Trophoblast cell (in vitro differentiated cells and primary cell): ENCODE measurements around the gene SLC36A4.
A peak's percentile ranks its signal among the peaks of the same experiment; 100 is the strongest.

Source experiments
- DNase-seq, 2 donors: peaks; one replicate each; pipeline ENCODE4 v3.0.0-alpha.2; 2016
- H2AFZ ChIP-seq: 2 replicates; pipeline ENCODE4 v1.6.1; 2013; ENCODE audit warnings: low read length, moderate library complexity, mild to moderate bottlenecking; ENCODE audit not compliant: insufficient read depth, poor library complexity
- H2AK5ac ChIP-seq: 2 replicates; pipeline ENCODE4 v1.6.1; 2013; ENCODE audit warnings: mild to moderate bottlenecking, low read length
- H2BK120ac ChIP-seq: 2 replicates; pipeline ENCODE4 v1.6.1; 2013; ENCODE audit warnings: low read length, mild to moderate bottlenecking, moderate library complexity; ENCODE audit not compliant: insufficient read depth, poor library complexity
- H2BK12ac ChIP-seq: 2 replicates; pipeline ENCODE4 v1.6.1; 2013; ENCODE audit warnings: mild to moderate bottlenecking, low read length, moderate library complexity
- H2BK5ac ChIP-seq: 2 replicates; pipeline ENCODE4 v1.6.1; 2013; ENCODE audit warnings: low read length, low read depth, moderate library complexity, mild to moderate bottlenecking; ENCODE audit not compliant: poor library complexity
- H3K14ac ChIP-seq: 2 replicates; pipeline ENCODE4 v1.6.1; 2013; ENCODE audit warnings: mild to moderate bottlenecking, low read length
- H3K18ac ChIP-seq: 2 replicates; pipeline ENCODE4 v1.6.1; 2013; ENCODE audit warnings: mild to moderate bottlenecking, low read length
- H3K23ac ChIP-seq: 2 replicates; pipeline ENCODE4 v1.6.1; 2013; ENCODE audit warnings: low read length
- H3K27ac ChIP-seq: 2 replicates; pipeline ENCODE4 v1.5.1; 2013; ENCODE audit warnings: low read depth, mild to moderate bottlenecking, inconsistent platforms, low read length, moderate library complexity
- H3K27me3 ChIP-seq: 2 replicates; pipeline ENCODE4 v1.6.1; 2013; ENCODE audit warnings: inconsistent platforms, mild to moderate bottlenecking, low read length, moderate library complexity; ENCODE audit not compliant: insufficient read depth
- H3K36me3 ChIP-seq, 2 experiments: 1 replicate in 1 of 2; 2 replicates in 1 of 2; pipeline ENCODE4 v1.6.1; 2013; ENCODE audit warnings: low read length in 2 of 2, mild to moderate bottlenecking in 2 of 2, moderate library complexity in 1 of 2; ENCODE audit not compliant: insufficient read depth in 2 of 2, control insufficient read depth in 1 of 2
- H3K4ac ChIP-seq: 2 replicates; pipeline ENCODE4 v1.6.1; 2013; ENCODE audit warnings: low read depth, mild to moderate bottlenecking, low read length, moderate library complexity
- H3K4me1 ChIP-seq, 2 experiments: 1 replicate in 1 of 2; 2 replicates in 1 of 2; pipeline ENCODE4 v1.6.1; 2013; ENCODE audit warnings: low read length in 2 of 2, mild to moderate bottlenecking in 2 of 2, moderate library complexity in 1 of 2; ENCODE audit not compliant: insufficient read depth in 2 of 2, control insufficient read depth in 1 of 2
- H3K4me2 ChIP-seq: 2 replicates; pipeline ENCODE4 v1.6.1; 2013; ENCODE audit warnings: inconsistent platforms, mild to moderate bottlenecking, low read length, moderate library complexity
- H3K4me3 ChIP-seq: 2 replicates; pipeline ENCODE4 v1.5.1; 2013; ENCODE audit warnings: mild to moderate bottlenecking, low read depth, low read length, inconsistent platforms
- H3K79me1 ChIP-seq: one replicate; pipeline ENCODE4 v1.6.1; 2013; ENCODE audit warnings: low read length
- H3K79me2 ChIP-seq: 2 replicates; pipeline ENCODE4 v1.6.1; 2013; ENCODE audit warnings: low read length, mild to moderate bottlenecking; ENCODE audit not compliant: control insufficient read depth, insufficient read depth, poor library complexity
- H3K9ac ChIP-seq: 2 replicates; pipeline ENCODE4 v1.6.1; 2013; ENCODE audit warnings: mild to moderate bottlenecking, low read length
- H3K9me3 ChIP-seq: 2 replicates; pipeline ENCODE4 v1.6.1; 2013; ENCODE audit warnings: low read depth, mild to moderate bottlenecking, control low read depth, inconsistent platforms, low read length; ENCODE audit not compliant: insufficient read depth
- H4K12ac ChIP-seq: 2 replicates; pipeline ENCODE4 v1.6.1; 2013; ENCODE audit warnings: low read depth, mild to moderate bottlenecking, low read length, moderate library complexity
- H4K8ac ChIP-seq: 2 replicates; pipeline ENCODE4 v1.6.1; 2013; ENCODE audit warnings: low read depth, mild to moderate bottlenecking, low read length, moderate library complexity
- H4K91ac ChIP-seq: one replicate; pipeline ENCODE4 v1.6.1; 2013; ENCODE audit warnings: low read depth, mild to moderate bottlenecking, low read length, moderate library complexity
- WGBS: extraction: QIAGEN DNeasy Blood & Tissue Kit; methylation state at CpG from one replicate; pipeline ENCODE4 v1.1.7; 2013; ENCODE audit warnings: missing lambda C conversion rate; ENCODE audit not compliant: insufficient read length, insufficient coverage; ENCODE audit errors: extremely low coverage; 5-methylcytosine and 5-hydroxymethylcytosine counted together

The SLC36A4 gene

GRCh38 chr11:93128574-93128973 is 69.2 kb downstream of the SLC36A4 start:
- no peaks in the 10 kb centered on the region for H3K36me3 ChIP-seq
- H3K18ac ChIP-seq, result no peak overlapping the region
- no peak overlapping the region for H2AFZ ChIP-seq
- H2BK5ac ChIP-seq, result no peak overlapping the region
- no peak overlapping the region for H3K4me3 ChIP-seq
- no peak overlapping the region for H2BK120ac ChIP-seq
- DNase-seq, result no peak
- H3K27me3 ChIP-seq, result no peaks in the 10 kb centered on the region
- H4K8ac ChIP-seq, result no peak overlapping the region
- H2AK5ac ChIP-seq, result no peak overlapping the region
- no peak overlapping the region for H3K4ac ChIP-seq
- H2BK12ac ChIP-seq, result no peak overlapping the region
- H3K27ac ChIP-seq, result no peak overlapping the region
- H4K91ac ChIP-seq, result no peak overlapping the region
- no peaks in the 10 kb centered on the region for H3K79me2 ChIP-seq
- no peak overlapping the region for H4K12ac ChIP-seq
- H3K14ac ChIP-seq, result no peak overlapping the region
- no CpG with 5 or more reads among the region's 3 CpGs for WGBS
- no peaks in the 10 kb centered on the region for H3K79me1 ChIP-seq
- no peak overlapping the region for H3K4me2 ChIP-seq
- no peaks in the 10 kb centered on the region for H3K9me3 ChIP-seq
- no peak overlapping the region for H3K23ac ChIP-seq
- H3K4me1 ChIP-seq, result no peaks in the 10 kb centered on the region
- no peak overlapping the region for H3K9ac ChIP-seq

DNA sequence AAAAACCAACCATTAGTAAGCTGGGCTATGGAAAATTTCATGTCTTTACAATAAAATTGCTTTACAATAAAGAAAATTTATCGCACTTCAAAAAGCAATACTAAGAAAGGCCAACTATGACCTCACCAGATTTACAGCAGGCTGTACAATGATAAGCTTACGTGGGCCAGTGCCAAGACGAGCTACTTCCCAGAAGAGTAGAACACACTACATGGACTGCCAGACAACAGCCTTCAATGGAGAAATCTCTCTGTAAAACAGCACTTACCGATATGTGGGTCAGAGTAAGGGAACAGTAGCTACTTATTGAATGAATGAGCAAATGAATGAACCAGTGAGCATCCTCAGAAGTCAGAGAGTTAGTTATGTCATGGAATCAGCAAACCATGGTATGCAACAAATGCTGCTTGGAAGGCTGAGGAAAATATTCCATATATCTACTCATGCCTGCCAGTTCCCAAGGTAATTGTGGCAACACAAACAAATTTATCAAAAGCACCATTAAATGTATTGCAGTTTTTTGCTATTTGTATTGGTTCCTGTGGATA is 74.4 kb downstream of the SLC36A4 start:
- Histone ChIP-seq H2BK120ac (no peak overlapping the region), H3K23ac (no peak overlapping the region), H3K4me3 (no peak overlapping the region), H3K79me1 (no peaks in the 10 kb centered on the region), H3K79me2 (no peaks in the 10 kb centered on the region), H3K18ac (no peak overlapping the region), H2AFZ (no peak overlapping the region), H4K91ac (no peak overlapping the region), H3K27ac (no peak overlapping the region), H3K4me1 (no peaks in the 10 kb centered on the region), H3K9me3 (no peaks in the 10 kb centered on the region), H3K9ac (no peak overlapping the region), H4K8ac (no peak overlapping the region), H3K4me2 (no peak overlapping the region), H2BK12ac (no peak overlapping the region), H3K4ac (no peak overlapping the region), H2AK5ac (no peak overlapping the region), H3K36me3 (no peaks in the 10 kb centered on the region), H2BK5ac (no peak overlapping the region), H3K27me3 (no peaks in the 10 kb centered on the region), H4K12ac (no peak overlapping the region), H3K14ac (no peak overlapping the region)
- no CpG with 5 or more reads among the region's 4 CpGs for WGBS
- peak; percentile 11 to 64 for DNase-seq

DNA sequence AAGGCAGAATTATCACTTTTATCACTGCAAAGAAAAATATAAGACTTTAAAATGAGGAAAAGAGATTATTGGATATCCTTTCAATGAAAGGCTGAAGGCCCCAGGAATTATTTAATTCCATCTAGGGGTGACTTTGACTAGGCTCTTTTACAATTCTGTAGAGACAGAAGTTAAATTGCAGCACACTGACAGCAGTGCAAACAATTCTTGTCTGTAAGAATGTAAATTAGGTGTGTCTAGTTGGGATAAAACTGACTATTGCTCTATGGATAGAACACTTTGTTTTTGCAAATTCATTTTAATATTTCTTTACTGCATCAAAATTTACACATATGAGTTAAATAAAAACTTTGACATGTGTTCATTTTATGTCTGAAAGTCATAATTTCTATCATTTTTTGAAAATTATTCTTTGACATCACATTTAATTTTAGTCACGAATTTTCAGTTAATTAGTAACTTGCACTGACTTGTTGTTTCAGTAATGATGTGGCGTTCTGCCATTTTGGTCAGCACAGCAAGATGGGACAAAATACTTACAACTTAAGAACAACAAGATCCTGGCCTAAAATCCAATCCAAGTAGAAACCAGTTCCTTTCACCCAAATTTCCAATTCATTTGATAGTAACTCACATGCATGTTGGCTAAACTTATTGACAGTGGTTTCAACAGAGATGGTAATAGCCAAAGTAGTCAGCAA is 75.1 kb downstream of the SLC36A4 start:
- no peak overlapping the region for H2BK12ac ChIP-seq
- DNase-seq, result no peak
- no peaks in the 10 kb centered on the region for H3K9me3 ChIP-seq
- H3K9ac ChIP-seq, result no peak overlapping the region
- H3K27me3 ChIP-seq, result no peaks in the 10 kb centered on the region
- H4K8ac ChIP-seq, result no peak overlapping the region
- no peaks in the 10 kb centered on the region for H3K79me2 ChIP-seq
- H3K23ac ChIP-seq, result no peak overlapping the region
- H2AK5ac ChIP-seq, result no peak overlapping the region
- no peak overlapping the region for H4K91ac ChIP-seq
- WGBS, result no CpG with 5 or more reads among the region's 2 CpGs
- no peak overlapping the region for H2BK5ac ChIP-seq
- no peaks in the 10 kb centered on the region for H3K36me3 ChIP-seq
- no peak overlapping the region for H2AFZ ChIP-seq
- H3K4me2 ChIP-seq, result no peak overlapping the region
- no peak overlapping the region for H3K4ac ChIP-seq
- no peak overlapping the region for H3K18ac ChIP-seq
- no peaks in the 10 kb centered on the region for H3K4me1 ChIP-seq
- no peak overlapping the region for H2BK120ac ChIP-seq
- no peaks in the 10 kb centered on the region for H3K79me1 ChIP-seq
- no peak overlapping the region for H4K12ac ChIP-seq
- H3K14ac ChIP-seq, result no peak overlapping the region
- H3K4me3 ChIP-seq, result no peak overlapping the region
- H3K27ac ChIP-seq, result no peak overlapping the region

DNA sequence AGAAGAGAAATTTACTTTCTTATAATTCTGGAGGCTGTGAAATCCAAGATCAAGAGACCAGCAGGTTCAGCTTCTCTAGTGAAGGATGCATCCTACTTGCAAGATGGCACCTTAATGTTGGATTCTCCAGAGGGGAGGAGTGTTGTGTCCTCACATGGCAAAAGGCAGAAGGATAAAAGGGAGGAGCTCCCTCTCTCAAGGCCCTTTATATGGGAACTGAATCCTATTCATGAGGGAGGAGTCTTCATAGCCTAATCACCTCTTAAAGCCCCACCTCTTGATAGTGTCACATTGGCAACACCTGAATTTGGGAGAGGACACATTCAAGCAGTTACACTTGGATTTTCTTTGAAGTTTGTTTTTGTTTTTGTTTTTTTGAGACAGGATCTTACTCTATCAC is 79.5 kb downstream of the SLC36A4 start:
- Histone ChIP-seq H3K14ac (no peak overlapping the region), H2BK120ac (no peak overlapping the region), H4K8ac (no peak overlapping the region), H3K36me3 (no peaks in the 10 kb centered on the region), H2AK5ac (no peak overlapping the region), H4K91ac (no peak overlapping the region), H3K4me2 (no peak overlapping the region), H2BK12ac (no peak overlapping the region), H3K79me1 (no peaks in the 10 kb centered on the region), H3K4ac (no peak overlapping the region), H3K4me1 (no peaks in the 10 kb centered on the region), H4K12ac (no peak overlapping the region), H2AFZ (no peak overlapping the region), H3K27me3 (no peaks in the 10 kb centered on the region), H3K9me3 (no peaks in the 10 kb centered on the region), H3K79me2 (no peaks in the 10 kb centered on the region), H3K9ac (no peak overlapping the region), H2BK5ac (no peak overlapping the region), H3K23ac (no peak overlapping the region), H3K27ac (no peak overlapping the region), H3K4me3 (no peak overlapping the region), H3K18ac (no peak overlapping the region)
- no peak for DNase-seq
